ENCODE measurements around the gene GPR171. TPM values are rescaled to one million over a fixed set of nuclear protein-coding genes. Genes with fewer than 3 reads are reported as not detected.
"Not testable (repeated sequence)": the region's sequence is repeated elsewhere in the genome, so short reads cannot be mapped to it uniquely, and the experiment has no call there.

Gene GPR171
- total and polyA plus RNA-seq, 2 donors: 20.6 to 42.6 TPM

DNA sequence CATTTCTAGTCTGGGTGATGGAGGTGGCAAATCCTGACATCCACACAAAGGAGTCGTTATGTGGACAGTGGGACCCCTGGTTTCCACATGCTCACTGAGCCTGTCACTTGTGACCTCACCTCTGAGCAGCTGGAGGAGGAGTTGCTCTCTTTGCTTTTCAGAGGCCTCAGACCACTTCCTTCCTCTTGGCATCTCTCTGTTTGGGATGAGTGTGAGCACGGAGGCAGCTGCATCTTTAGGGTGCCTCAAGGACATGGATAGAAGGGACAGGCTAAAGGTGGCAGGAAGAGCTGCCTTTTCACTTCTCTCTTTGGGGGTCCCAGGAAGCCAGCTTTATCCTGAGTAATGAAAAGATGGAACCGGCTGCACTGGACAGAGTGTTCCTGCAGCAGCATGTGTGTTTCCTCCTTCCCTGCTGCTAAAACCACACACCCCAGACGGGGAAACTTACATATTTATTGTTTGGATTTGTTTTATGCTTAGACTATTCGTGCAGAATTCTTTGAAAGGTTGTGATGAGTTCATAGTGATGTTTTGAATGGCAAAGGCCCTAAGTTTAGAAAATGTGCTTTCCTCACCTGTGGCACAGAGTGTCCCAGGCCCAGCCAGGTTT lies 31.8 kb downstream of the GPR171 start:
- H3K9me3 ChIP-seq (ENCODE audit: control insufficient read depth in 2 of 2, insufficient read depth in 1 of 2, low read length in 1 of 2): no peaks in the 10 kb centered on the region
- no peak overlapping the region for H3K4me3 ChIP-seq (ENCODE audit: low read length in 2 of 2)
- no peaks in the 10 kb centered on the region for H3K36me3 ChIP-seq (ENCODE audit: control insufficient read depth in 2 of 2, insufficient read depth in 2 of 2, low read length in 1 of 2)
- H3K4me1 ChIP-seq (ENCODE audit: control insufficient read depth in 2 of 2, insufficient read depth in 2 of 2, low read length in 2 of 2): peaks cover 19 to 30% of the 10 kb centered on the region in 2 donors
- peak in 5 of 9 donors; percentile 30 to 79 (median 48) for DNase-seq (ENCODE audit: low read depth in 6 of 9, low spot score in 9 of 9)
- no peaks in the 10 kb centered on the region for H3K27me3 ChIP-seq (ENCODE audit: control insufficient read depth in 2 of 2, insufficient read depth in 1 of 2, low read length in 1 of 2)
- peak overlapping the region; percentile 40 to 81 for H3K27ac ChIP-seq (ENCODE audit: low read depth in 1 of 2, low read length in 1 of 2)
- WGBS: 7% methylated on average over 5 of the region's 5 CpGs

- H3K9me3 ChIP-seq (ENCODE audit: control insufficient read depth in 2 of 2, insufficient read depth in 1 of 2, low read length in 1 of 2); H3K4me3 ChIP-seq (ENCODE audit: low read length in 2 of 2); H3K27me3 ChIP-seq (ENCODE audit: control insufficient read depth in 2 of 2, insufficient read depth in 1 of 2, low read length in 1 of 2); H3K36me3 ChIP-seq (ENCODE audit: control insufficient read depth in 2 of 2, insufficient read depth in 2 of 2, low read length in 1 of 2): not testable (repeated sequence)
- peak in 1 of 9 donors; percentile 46 for DNase-seq (ENCODE audit: low read depth in 6 of 9, low spot score in 9 of 9)
- 74% methylated on average over 9 of the region's 9 CpGs for WGBS
- Histone ChIP-seq H3K4me1 (ENCODE audit: control insufficient read depth in 2 of 2, insufficient read depth in 2 of 2, low read length in 2 of 2) (peaks cover 19 to 30% of the 10 kb centered on the region in 2 donors), H3K27ac (ENCODE audit: low read depth in 1 of 2, low read length in 1 of 2) (peak overlapping the region; percentile 21 to 52)
Observed at GRCh38 chr3:151169948-151170679, 32.9 kb downstream of the GPR171 start.

- WGBS: 78% methylated on average over 9 of the region's 9 CpGs
- H3K4me1 ChIP-seq (ENCODE audit: control insufficient read depth in 2 of 2, insufficient read depth in 2 of 2, low read length in 2 of 2): peaks cover 19 to 30% of the 10 kb centered on the region in 2 donors
- no peaks in the 10 kb centered on the region for H3K36me3 ChIP-seq (ENCODE audit: control insufficient read depth in 2 of 2, insufficient read depth in 2 of 2, low read length in 1 of 2)
- no peaks in the 10 kb centered on the region for H3K27me3 ChIP-seq (ENCODE audit: control insufficient read depth in 2 of 2, insufficient read depth in 1 of 2, low read length in 1 of 2)
- DNase-seq (ENCODE audit: low read depth in 6 of 9, low spot score in 9 of 9): no peak
- no peaks in the 10 kb centered on the region for H3K9me3 ChIP-seq (ENCODE audit: control insufficient read depth in 2 of 2, insufficient read depth in 1 of 2, low read length in 1 of 2)
- no peak overlapping the region for H3K4me3 ChIP-seq (ENCODE audit: low read length in 2 of 2)
- H3K27ac ChIP-seq (ENCODE audit: low read depth in 1 of 2, low read length in 1 of 2): peak overlapping the region; percentile 21 to 31
Observed at GRCh38 chr3:151169262-151169947, 33.6 kb downstream of the GPR171 start.

- Histone ChIP-seq H3K36me3 (ENCODE audit: control insufficient read depth in 2 of 2, insufficient read depth in 2 of 2, low read length in 1 of 2) (no peaks in the 10 kb centered on the region), H3K4me1 (ENCODE audit: control insufficient read depth in 2 of 2, insufficient read depth in 2 of 2, low read length in 2 of 2) (peaks cover 19 to 30% of the 10 kb centered on the region in 2 donors), H3K27ac (ENCODE audit: low read depth in 1 of 2, low read length in 1 of 2) (no peak overlapping the region), H3K4me3 (ENCODE audit: low read length in 2 of 2) (no peak overlapping the region), H3K9me3 (ENCODE audit: control insufficient read depth in 2 of 2, insufficient read depth in 1 of 2, low read length in 1 of 2) (no peaks in the 10 kb centered on the region), H3K27me3 (ENCODE audit: control insufficient read depth in 2 of 2, insufficient read depth in 1 of 2, low read length in 1 of 2) (no peaks in the 10 kb centered on the region)
- peak in 6 of 9 donors; percentile 42 to 80 (median 62) for DNase-seq (ENCODE audit: low read depth in 6 of 9, low spot score in 9 of 9)
- 53% methylated on average over 7 of the region's 7 CpGs for WGBS
Observed at GRCh38 chr3:151168269-151169094, 34.5 kb downstream of the GPR171 start.

- no peaks in the 10 kb centered on the region for H3K27me3 ChIP-seq (ENCODE audit: control insufficient read depth in 2 of 2, insufficient read depth in 1 of 2, low read length in 1 of 2)
- H3K27ac ChIP-seq (ENCODE audit: low read depth in 1 of 2, low read length in 1 of 2): no peak overlapping the region
- WGBS: 93% methylated on average over 3 of the region's 3 CpGs
- DNase-seq (ENCODE audit: low read depth in 6 of 9, low spot score in 9 of 9): no peak
- H3K36me3 ChIP-seq (ENCODE audit: control insufficient read depth in 2 of 2, insufficient read depth in 2 of 2, low read length in 1 of 2): no peaks in the 10 kb centered on the region
- no peaks in the 10 kb centered on the region for H3K9me3 ChIP-seq (ENCODE audit: control insufficient read depth in 2 of 2, insufficient read depth in 1 of 2, low read length in 1 of 2)
- no peak overlapping the region for H3K4me3 ChIP-seq (ENCODE audit: low read length in 2 of 2)
- H3K4me1 ChIP-seq (ENCODE audit: control insufficient read depth in 2 of 2, insufficient read depth in 2 of 2, low read length in 2 of 2): peaks cover 11 to 18% of the 10 kb centered on the region in 2 donors
Observed at GRCh38 chr3:151166161-151166560, 36.9 kb downstream of the GPR171 start.

DNA sequence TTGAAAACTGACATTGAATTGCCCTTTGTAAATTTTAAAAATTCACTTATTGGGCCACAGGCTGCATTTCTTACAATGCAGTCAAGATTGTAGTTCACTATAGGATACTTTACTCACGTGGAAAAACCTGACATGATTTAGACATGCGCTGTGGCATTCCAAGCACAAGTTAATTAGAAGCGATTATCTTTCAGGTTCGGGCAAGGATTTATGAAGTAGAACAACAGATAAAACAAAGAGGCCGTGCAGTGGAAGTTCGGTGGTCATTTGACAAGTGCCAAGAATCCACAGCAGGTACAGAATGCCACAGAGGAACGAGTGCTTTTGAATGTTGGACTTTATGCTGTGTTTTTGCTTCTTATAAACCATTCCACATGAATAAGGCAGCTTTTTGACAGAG lies 37.8 kb downstream of the GPR171 start:
- H3K27me3 ChIP-seq (ENCODE audit: control insufficient read depth in 2 of 2, insufficient read depth in 1 of 2, low read length in 1 of 2): no peaks in the 10 kb centered on the region
- WGBS: 97% methylated on average over 7 of the region's 7 CpGs
- H3K27ac ChIP-seq (ENCODE audit: low read depth in 1 of 2, low read length in 1 of 2): no peak overlapping the region
- peaks cover 4 to 9% of the 10 kb centered on the region in 2 donors for H3K4me1 ChIP-seq (ENCODE audit: control insufficient read depth in 2 of 2, insufficient read depth in 2 of 2, low read length in 2 of 2)
- H3K9me3 ChIP-seq (ENCODE audit: control insufficient read depth in 2 of 2, insufficient read depth in 1 of 2, low read length in 1 of 2): no peaks in the 10 kb centered on the region
- H3K4me3 ChIP-seq (ENCODE audit: low read length in 2 of 2): no peak overlapping the region
- no peak for DNase-seq (ENCODE audit: low read depth in 6 of 9, low spot score in 9 of 9)
- H3K36me3 ChIP-seq (ENCODE audit: control insufficient read depth in 2 of 2, insufficient read depth in 2 of 2, low read length in 1 of 2): no peaks in the 10 kb centered on the region

GRCh38 chr3:151159806-151160205 lies 43.2 kb downstream of the GPR171 start:
- H3K27me3 ChIP-seq (ENCODE audit: control insufficient read depth in 2 of 2, insufficient read depth in 1 of 2, low read length in 1 of 2): no peaks in the 10 kb centered on the region
- H3K4me1 ChIP-seq (ENCODE audit: control insufficient read depth in 2 of 2, insufficient read depth in 2 of 2, low read length in 2 of 2): no peaks in the 10 kb centered on the region
- 97% methylated on average over 10 of the region's 10 CpGs for WGBS
- no peak overlapping the region for H3K4me3 ChIP-seq (ENCODE audit: low read length in 2 of 2)
- no peaks in the 10 kb centered on the region for H3K9me3 ChIP-seq (ENCODE audit: control insufficient read depth in 2 of 2, insufficient read depth in 1 of 2, low read length in 1 of 2)
- H3K36me3 ChIP-seq (ENCODE audit: control insufficient read depth in 2 of 2, insufficient read depth in 2 of 2, low read length in 1 of 2): no peaks in the 10 kb centered on the region
- no peak for DNase-seq (ENCODE audit: low read depth in 6 of 9, low spot score in 9 of 9)
- no peak overlapping the region for H3K27ac ChIP-seq (ENCODE audit: low read depth in 1 of 2, low read length in 1 of 2)

GRCh38 chr3:151156618-151157216 lies 46.3 kb downstream of the GPR171 start:
- H3K36me3 ChIP-seq (ENCODE audit: control insufficient read depth in 2 of 2, insufficient read depth in 2 of 2, low read length in 1 of 2): no peaks in the 10 kb centered on the region

More at GRCh38 chr3:151156618-151157216, 46.3 kb downstream of the GPR171 start:
- H3K27ac ChIP-seq (ENCODE audit: low read depth in 1 of 2, low read length in 1 of 2): no peak overlapping the region
- H3K27me3 ChIP-seq (ENCODE audit: control insufficient read depth in 2 of 2, insufficient read depth in 1 of 2, low read length in 1 of 2): no peaks in the 10 kb centered on the region
- no peaks in the 10 kb centered on the region for H3K4me1 ChIP-seq (ENCODE audit: control insufficient read depth in 2 of 2, insufficient read depth in 2 of 2, low read length in 2 of 2)
- DNase-seq (ENCODE audit: low read depth in 6 of 9, low spot score in 9 of 9): peak in 5 of 9 donors; percentile 42 to 80 (median 56)
- H3K4me3 ChIP-seq (ENCODE audit: low read length in 2 of 2): no peak overlapping the region
- no peaks in the 10 kb centered on the region for H3K9me3 ChIP-seq (ENCODE audit: control insufficient read depth in 2 of 2, insufficient read depth in 1 of 2, low read length in 1 of 2)
- 39% methylated on average over 3 of the region's 3 CpGs for WGBS
